NCI-H2171 treated with DMSO at 0.1 percent for 48 hours (cell line): ENCODE data around the gene METTL23.

ENCODE experiments used
- DNase-seq: peaks from one replicate; lab custom pipeline; 2025; lab: John Stamatoyannopoulos, UW

METTL23 gene

GRCh38 chr17:76726776-76727718 is at the start of gene METTL23:
METTL23 (plus strand) TSS chr17:76726839; CDS start chr17:76729711, 2,872 bp downstream.
- DNase-seq: peak; percentile 54

DNA sequence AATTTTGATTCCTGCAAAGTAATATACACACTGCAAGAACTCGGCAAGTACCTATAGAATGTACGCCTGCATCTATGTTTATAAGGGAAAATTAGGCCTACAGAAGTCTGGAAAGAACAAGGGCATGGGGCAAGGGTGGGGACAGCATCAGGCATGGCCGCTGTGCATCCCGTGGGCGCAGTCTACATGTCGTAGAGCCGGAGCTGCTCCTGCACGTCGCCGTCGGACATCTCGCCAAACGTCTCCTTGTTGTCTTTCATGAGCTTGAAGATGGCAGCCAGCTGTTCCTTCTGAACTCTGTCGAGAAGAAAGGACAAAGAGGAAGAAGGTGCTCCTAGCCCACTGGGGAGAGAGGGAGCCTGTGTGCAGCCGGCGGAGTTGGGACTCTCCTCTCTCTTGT is 49.2 kb upstream of the METTL23 start:
- DNase-seq: no peak

DNA sequence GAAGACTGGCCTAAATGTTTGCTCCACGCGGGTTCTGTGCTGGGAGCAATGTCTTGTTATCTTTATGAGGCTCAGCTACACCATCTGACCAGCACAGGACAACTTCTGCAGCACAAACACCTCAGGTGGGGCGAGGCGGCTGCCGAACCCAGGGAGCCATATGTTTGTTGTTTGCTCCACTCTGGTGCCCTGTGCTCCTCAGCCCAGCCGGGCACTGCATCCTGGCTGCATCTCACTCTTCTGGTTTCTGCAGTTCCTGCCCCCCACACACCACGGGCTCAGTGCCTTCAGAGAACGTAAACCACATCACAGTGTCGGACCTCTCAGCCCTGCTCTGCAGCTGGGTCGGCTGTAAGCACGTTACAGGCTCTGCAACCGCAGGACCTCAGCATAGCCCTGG is 48.3 kb upstream of the METTL23 start:
- peak; percentile 52 for DNase-seq

DNA sequence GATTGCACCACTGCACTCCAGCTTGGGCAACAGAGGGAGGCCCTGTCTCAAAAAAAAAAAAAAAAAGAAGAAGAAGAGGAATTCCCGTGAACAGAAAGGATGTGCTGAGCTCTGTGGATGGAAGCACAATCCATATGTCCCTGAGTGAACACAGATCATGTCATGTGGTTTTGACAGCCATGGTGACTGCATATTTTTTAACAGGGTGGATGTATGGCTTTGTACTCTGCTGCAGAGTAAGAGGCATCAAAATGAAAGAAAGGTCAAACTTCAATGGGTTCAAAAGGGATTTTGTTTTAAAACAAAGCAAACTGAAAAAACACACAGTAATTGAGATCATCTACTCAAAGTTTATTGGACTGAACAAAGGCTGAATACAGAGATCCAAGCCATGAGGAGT is 47.4 kb upstream of the METTL23 start:
- DNase-seq: no peak

- DNase-seq: peak; percentile 61
Observed at GRCh38 chr17:76681222-76682137, 45.2 kb upstream of the METTL23 start.

DNA sequence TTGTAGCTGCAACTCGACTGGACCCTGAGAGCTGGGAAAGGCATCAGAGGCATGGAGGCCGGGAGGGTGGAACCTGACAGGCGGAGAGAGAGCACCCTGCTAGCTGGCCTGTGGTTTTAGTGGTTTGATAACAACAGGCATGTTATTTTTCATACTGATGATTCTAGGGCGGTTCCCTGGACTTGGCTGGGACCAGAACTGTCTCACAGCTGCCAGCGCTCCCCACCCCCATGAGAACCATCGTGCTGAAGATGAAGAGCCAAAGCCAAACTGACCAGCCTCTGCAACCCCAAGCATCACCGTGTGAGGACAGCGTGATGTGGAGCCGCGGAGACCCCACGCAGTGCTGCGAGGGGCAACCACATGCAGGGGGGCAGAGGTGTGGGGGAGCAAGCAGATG is 44.3 kb upstream of the METTL23 start:
- DNase-seq: no peak

GRCh38 chr17:76683011-76683755 is 43.5 kb upstream of the METTL23 start:
- DNase-seq: no peak

GRCh38 chr17:76683921-76684745 is 42.5 kb upstream of the METTL23 start:
- DNase-seq: no peak

DNA sequence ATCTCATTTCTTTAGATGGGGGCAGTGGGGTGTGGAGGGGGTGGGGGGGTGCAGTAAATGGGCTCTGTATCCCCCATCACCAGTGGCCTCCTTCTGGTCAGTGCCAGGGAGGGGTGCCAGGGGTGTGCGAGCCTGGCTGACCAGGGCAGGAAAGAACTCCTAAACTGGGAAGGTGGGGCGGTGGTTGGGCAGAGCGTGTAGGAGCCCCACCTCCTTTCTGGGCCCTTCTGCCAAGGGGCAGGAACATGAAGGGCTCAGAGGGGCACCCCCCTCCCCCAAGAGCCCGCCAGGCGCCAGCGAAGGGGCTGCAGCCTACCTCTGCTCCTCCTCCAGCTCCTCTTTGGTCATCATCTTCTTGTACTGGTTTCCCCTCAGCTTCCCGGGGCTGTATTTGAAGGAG is 41.9 kb upstream of the METTL23 start:
- no peak for DNase-seq

GRCh38 chr17:76685366-76685765 is 41.3 kb upstream of the METTL23 start:
- DNase-seq: no peak

DNA sequence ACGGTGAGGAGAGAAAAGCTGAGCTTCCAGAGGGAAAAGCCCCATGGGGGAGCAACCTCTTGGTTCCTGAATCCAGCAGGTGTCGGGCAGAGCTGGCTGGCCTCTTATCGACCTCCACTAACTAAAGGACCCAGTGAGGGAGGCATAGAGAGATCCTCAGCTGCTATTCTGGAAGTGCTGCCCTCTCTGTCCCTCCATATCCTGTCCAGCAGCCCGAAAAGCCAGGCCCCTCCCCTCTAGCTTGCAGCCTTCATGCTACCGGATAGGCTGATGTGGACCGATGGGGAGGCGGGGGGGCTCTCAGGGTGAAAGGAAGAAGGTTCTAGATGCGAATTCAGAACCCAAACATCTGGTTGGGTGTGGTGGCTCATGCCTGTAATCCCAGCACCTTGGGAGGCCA is 40.8 kb upstream of the METTL23 start:
- DNase-seq: no peak

GRCh38 chr17:76686538-76687297 is 39.9 kb upstream of the METTL23 start:
- peak; percentile 26 for DNase-seq

DNA sequence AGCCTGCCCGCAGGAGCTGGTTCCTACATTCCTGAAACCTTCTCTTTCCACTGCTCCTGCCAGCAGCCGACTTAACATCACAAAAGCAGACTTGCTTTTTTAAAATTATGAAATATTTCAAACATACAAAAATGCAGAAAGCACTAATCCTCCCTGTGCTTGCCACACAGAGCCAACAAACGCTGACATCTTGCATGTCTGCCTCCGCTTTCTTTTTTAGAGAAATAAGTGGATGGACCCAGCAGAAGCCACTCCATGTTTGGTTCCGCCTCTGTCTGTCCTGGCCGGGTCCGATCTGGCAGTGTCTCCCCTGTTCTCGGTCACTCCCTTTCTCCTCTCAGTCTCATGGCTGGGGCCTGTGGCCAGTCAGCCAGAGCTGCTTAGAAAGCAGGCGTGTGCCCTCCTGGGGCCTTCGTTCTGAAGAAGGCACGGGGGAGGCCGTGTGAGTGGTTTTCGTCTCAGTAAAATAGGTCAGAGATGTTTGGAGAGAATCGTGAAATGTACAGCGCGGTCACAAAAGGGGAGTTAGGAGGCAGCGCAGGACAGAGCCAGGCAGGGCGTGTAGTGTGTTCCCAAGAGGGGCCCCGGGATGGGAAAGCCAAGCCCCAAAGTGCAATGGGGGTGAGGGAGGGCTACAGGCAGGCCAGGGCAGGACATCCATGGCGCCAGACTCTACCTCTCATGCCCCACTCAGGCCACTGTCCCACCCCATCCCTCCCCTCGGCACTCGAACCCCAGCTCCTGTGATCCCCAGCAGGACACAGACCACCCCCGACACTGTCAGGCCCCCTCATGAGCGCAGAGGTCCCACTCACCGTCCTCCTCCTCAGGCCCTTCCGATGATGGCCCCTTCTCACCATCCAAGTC is 39.1 kb upstream of the METTL23 start:
- no peak for DNase-seq

- DNase-seq: no peak
Observed at GRCh38 chr17:76688165-76688622, 38.4 kb upstream of the METTL23 start.

- no peak for DNase-seq
Observed at GRCh38 chr17:76689859-76690258, 36.8 kb upstream of the METTL23 start.

DNA sequence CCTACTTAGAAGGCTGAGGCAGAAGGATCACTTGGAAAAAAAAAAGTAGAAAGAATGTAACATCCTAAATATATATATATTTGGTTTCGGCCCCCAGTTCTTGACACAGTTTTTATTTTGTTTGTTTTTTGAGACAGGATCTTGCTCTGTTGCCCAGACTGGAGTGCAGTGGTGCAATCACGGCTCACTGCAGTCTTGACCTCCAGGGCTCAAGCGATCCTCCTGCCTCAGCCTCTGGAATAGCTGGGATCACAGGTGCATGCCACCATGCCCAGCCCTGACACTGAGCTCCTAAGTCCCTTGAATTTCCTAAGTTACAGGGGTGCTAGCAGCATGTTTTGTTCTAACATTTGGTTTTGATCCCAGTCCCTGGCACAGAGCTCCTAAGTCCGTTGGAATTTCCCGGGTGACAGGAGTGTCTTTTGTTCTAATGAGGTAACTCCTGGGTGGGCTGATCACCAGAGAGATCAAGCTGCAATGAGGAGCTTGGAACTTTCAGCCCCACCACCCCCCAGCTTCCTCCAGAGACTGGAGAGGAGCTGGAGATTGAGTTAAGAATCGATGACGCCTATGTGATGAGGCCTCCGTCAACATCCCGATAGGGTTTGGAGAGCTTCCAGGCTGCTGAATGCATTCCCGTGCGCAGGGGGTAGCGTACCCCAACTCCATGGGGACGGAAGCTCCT is 35.9 kb upstream of the METTL23 start:
- no peak for DNase-seq

- no peak for DNase-seq
Observed at GRCh38 chr17:76691379-76692191, 35.1 kb upstream of the METTL23 start.
